H1 (cell line): ENCODE data around the gene MMAB. TPM values are rescaled to one million over a fixed set of nuclear protein-coding genes. Genes with fewer than 3 reads are reported as not detected.

Source experiments
- CTCF ChIA-PET: fragments of 300-600 bp; sonication (Branson Sonifier 250); formaldehyde crosslinking; loops from one replicate; lab custom pipeline; 2021; ENCODE audit not compliant: partially characterized antibody; lab: Charles Lee
- POLR2A ChIA-PET: fragments of 300-600 bp; sonication (Branson Sonifier 250); formaldehyde crosslinking; loops from one replicate; lab custom pipeline; 2021; ENCODE audit warnings: inconsistent platforms; ENCODE audit not compliant: partially characterized antibody; lab: Charles Lee
- DNase-seq, 2 experiments: peaks; one replicate each; pipeline versions ENCODE4 v3.0.0 to v3.0.0-alpha.2; 2010 to 2022; ENCODE audit warnings: low spot score in 2 of 2, low read depth in 1 of 2, mixed read lengths in 1 of 2
- FAIRE-seq: peaks from 2 replicates; lab custom pipeline; 2011; peaks lifted over from hg19 to GRCh38; lab: Jason Lieb, UNC
- H2AFZ ChIP-seq: 2 replicates; pipeline ENCODE4 v1.8.1; 2012; ENCODE audit warnings: low read length, inconsistent platforms
- H2AK5ac ChIP-seq: 2 replicates; pipeline ENCODE4 v1.6.1; 2013; ENCODE audit warnings: low read depth, low read length
- H2BK120ac ChIP-seq: replicated peaks from 2 replicates; pipeline ENCODE3; 2013; ENCODE audit warnings: low read depth, low read length, inconsistent platforms
- H2BK12ac ChIP-seq: 2 replicates; pipeline ENCODE4 v1.6.1; 2013; ENCODE audit warnings: low read depth, low read length
- H2BK15ac ChIP-seq: 2 replicates; pipeline ENCODE4 v1.6.1; 2013; ENCODE audit warnings: low read length
- H2BK20ac ChIP-seq: 2 replicates; pipeline ENCODE4 v1.6.1; 2013; ENCODE audit warnings: low read length
- H2BK5ac ChIP-seq: 2 replicates; pipeline ENCODE4 v1.6.1; 2013; ENCODE audit warnings: low read depth, low read length
- H3K14ac ChIP-seq: 2 replicates; pipeline ENCODE4 v1.6.1; 2013; ENCODE audit warnings: inconsistent platforms; ENCODE audit not compliant: insufficient read length
- H3K18ac ChIP-seq: 2 replicates; pipeline ENCODE4 v1.6.1; 2013; ENCODE audit warnings: low read length; ENCODE audit errors: extremely low read depth
- H3K23ac ChIP-seq: 2 replicates; pipeline ENCODE4 v1.6.1; 2013; ENCODE audit warnings: inconsistent platforms; ENCODE audit not compliant: insufficient read length
- H3K23me2 ChIP-seq: 2 replicates; pipeline ENCODE4 v1.6.1; 2013; ENCODE audit warnings: low read depth, low read length
- H3K27ac ChIP-seq: 2 replicates; pipeline ENCODE4 v1.6.1; 2011; ENCODE audit warnings: low read depth, low read length, inconsistent platforms
- H3K27me3 ChIP-seq, 4 experiments: replicated peaks in 1 of 4; 1 replicate in 1 of 4; 2 replicates in 3 of 4; pipeline versions ENCODE4 v1.6.1 to v1.8.1; 2011 to 2013; ENCODE audit warnings: low read length in 3 of 4, mild to moderate bottlenecking in 3 of 4, inconsistent platforms in 2 of 4, mixed read lengths in 2 of 4, moderate library complexity in 1 of 4; ENCODE audit not compliant: control insufficient read depth in 3 of 4, insufficient read depth in 3 of 4; ENCODE audit errors: extremely low read depth in 1 of 4
- H3K36me3 ChIP-seq, 4 experiments: 2 replicates each; pipeline versions ENCODE4 v1.6.1 to v1.8.1; 2011 to 2013; ENCODE audit warnings: mild to moderate bottlenecking in 4 of 4, low read length in 3 of 4, moderate library complexity in 2 of 4, control low read depth in 1 of 4, inconsistent platforms in 1 of 4; ENCODE audit not compliant: insufficient read depth in 4 of 4, control insufficient read depth in 2 of 4
- H3K4ac ChIP-seq: replicated peaks from 2 replicates; pipeline ENCODE3; 2013; ENCODE audit warnings: low read length, low read depth, mixed read lengths, inconsistent platforms; ENCODE audit not compliant: insufficient read length
- H3K4me1 ChIP-seq, 4 experiments: replicated peaks in 1 of 4; 1 replicate in 1 of 4; 2 replicates in 3 of 4; pipeline versions ENCODE4 v1.6.1 to v1.8.1; 2011 to 2013; ENCODE audit warnings: low read length in 3 of 4, inconsistent platforms in 2 of 4, mixed read lengths in 1 of 4; ENCODE audit not compliant: insufficient read depth in 4 of 4, control insufficient read depth in 3 of 4
- H3K4me2 ChIP-seq, 2 experiments: 2 replicates each; pipeline versions ENCODE4 v1.6.1 to v1.8.1; 2011 to 2013; ENCODE audit warnings: low read depth in 2 of 2, low read length in 2 of 2, control low read depth in 1 of 2, inconsistent platforms in 1 of 2, mild to moderate bottlenecking in 1 of 2; ENCODE audit not compliant: insufficient read depth in 1 of 2
- H3K4me3 ChIP-seq, 4 experiments: fragments of 200-600, 300-600 bp in 1 of 4; sonication (generic), shearing (Covaris generic), sonication (Bioruptor Twin) in 1 of 4; 2 replicates each; pipeline versions ENCODE4 v1.5.1 to v1.8.1; 2011 to 2016; ENCODE audit warnings: low read length in 4 of 4, low read depth in 3 of 4, control low read depth in 2 of 4, inconsistent platforms in 2 of 4, mild to moderate bottlenecking in 2 of 4, mixed read lengths in 1 of 4, moderate library complexity in 1 of 4; ENCODE audit not compliant: insufficient read depth in 2 of 4; ENCODE audit errors: extremely low read depth in 1 of 4
- H3K56ac ChIP-seq: replicated peaks from 2 replicates; pipeline ENCODE3; 2013; ENCODE audit warnings: low read depth, mild to moderate bottlenecking, mixed read lengths, low read length, inconsistent platforms; ENCODE audit not compliant: insufficient read length
- H3K79me1 ChIP-seq: 2 replicates; pipeline ENCODE4 v1.6.1; 2013; ENCODE audit warnings: low read depth, low read length, control low read depth
- H3K79me2 ChIP-seq, 2 experiments: 2 replicates each; pipeline versions ENCODE4 v1.6.1 to v1.8.1; 2012 to 2013; ENCODE audit warnings: low read length in 2 of 2, mild to moderate bottlenecking in 2 of 2, inconsistent platforms in 1 of 2; ENCODE audit not compliant: insufficient read depth in 2 of 2, control insufficient read depth in 1 of 2
- H3K9ac ChIP-seq, 4 experiments: replicated peaks in 1 of 4; 1 replicate in 1 of 4; 2 replicates in 3 of 4; pipeline versions ENCODE4 v1.6.1 to v1.8.1; 2011 to 2013; ENCODE audit warnings: low read depth in 3 of 4, low read length in 3 of 4, control low read depth in 2 of 4, mild to moderate bottlenecking in 2 of 4, moderate library complexity in 2 of 4, inconsistent platforms in 1 of 4; ENCODE audit errors: extremely low read depth in 1 of 4
- H3K9me3 ChIP-seq, 2 experiments: 2 replicates each; pipeline versions ENCODE4 v1.6.1 to v1.8.1; 2012 to 2013; ENCODE audit warnings: mild to moderate bottlenecking in 2 of 2, moderate library complexity in 2 of 2, control low read depth in 1 of 2, inconsistent platforms in 1 of 2, low read depth in 1 of 2, low read length in 1 of 2, mixed read lengths in 1 of 2; ENCODE audit not compliant: insufficient read depth in 2 of 2
- H4K20me1 ChIP-seq, 2 experiments: replicated peaks in 1 of 2; 2 replicates each; pipeline versions ENCODE3 to v1.8.1; 2011 to 2013; ENCODE audit warnings: inconsistent platforms in 2 of 2, low read length in 2 of 2, mild to moderate bottlenecking in 1 of 2; ENCODE audit not compliant: insufficient read depth in 2 of 2, control insufficient read depth in 1 of 2
- H4K5ac ChIP-seq: 2 replicates; pipeline ENCODE4 v1.6.1; 2013; ENCODE audit warnings: low read length, low read depth, mixed read lengths, inconsistent platforms; ENCODE audit not compliant: insufficient read length
- H4K8ac ChIP-seq: 2 replicates; pipeline ENCODE4 v1.8.0; 2013; ENCODE audit warnings: mild to moderate bottlenecking, moderate library complexity, low read length, inconsistent platforms; ENCODE audit not compliant: insufficient read depth; ENCODE audit errors: extremely low read depth
- H4K91ac ChIP-seq: replicated peaks from 2 replicates; pipeline ENCODE3; 2013; ENCODE audit warnings: low read length, mixed read lengths, inconsistent platforms; ENCODE audit not compliant: insufficient read length
- KDM4A ChIP-seq: IDR thresholded peaks from one replicate; pipeline ENCODE4 v1.7.1; 2012; ENCODE audit warnings: low read depth, mild to moderate bottlenecking, moderate library complexity, low read length, inconsistent platforms; ENCODE audit not compliant: severe bottlenecking
- SP2 ChIP-seq: IDR thresholded peaks from 2 replicates; pipeline ENCODE4 v1.6.1; 2012; ENCODE audit warnings: mild to moderate bottlenecking, low read length, inconsistent platforms
- TEAD4 ChIP-seq: IDR thresholded peaks from 2 replicates; pipeline ENCODE4 v1.6.1; 2012; ENCODE audit warnings: low read depth, low read length, inconsistent platforms, mixed read lengths
- WGBS, 2 experiments: shearing (Covaris generic) in 1 of 2; methylation state at CpG; one replicate each; pipeline versions ENCODE4 v1.1.6 to v1.1.7; 2013 to 2015; ENCODE audit warnings: low lambda C conversion rate in 2 of 2, mixed read lengths in 2 of 2, inconsistent platforms in 1 of 2, low coverage in 1 of 2, missing lambda C conversion rate in 1 of 2; ENCODE audit not compliant: insufficient replicate concordance in 2 of 2, insufficient coverage in 1 of 2, insufficient read length in 1 of 2; ENCODE audit errors: extremely low coverage in 1 of 2, missing lambda C conversion rate in 1 of 2; 5-methylcytosine and 5-hydroxymethylcytosine counted together
- polyA plus RNA-seq, 7 experiments: library from polyadenylated mRNA; depleted of rRNA in 3 of 7; stranded (reverse) in 5 of 7; unstranded in 2 of 7; fragments of >200 nt in 5 of 7; fragments of 200-250 nt in 2 of 7; gene quantifications; 1 replicate in 5 of 7; 2 replicates in 1 of 7; 4 replicates in 1 of 7; pipeline versions ENCODE4 v1.2.1 to v1.2.3, GENCODE V29; 2011 to 2013; ENCODE audit warnings: missing spikeins in 2 of 7, mixed read lengths in 2 of 7
- total RNA-seq: library from RNA; stranded (reverse); fragmentation: NEBNext Ultra II Directional; extraction: Animal tissue kit (Norgen Biotek cat#: 25700); gene quantifications from 2 replicates; pipeline ENCODE4 v1.2.1, GENCODE V29; 2021

The MMAB gene
- total and polyA plus RNA-seq, 2 of the 8 experiments (the other 6 are each of a cell fraction or from before 2014, with no cell fraction given): 12.9 to 18.5 TPM

DNA sequence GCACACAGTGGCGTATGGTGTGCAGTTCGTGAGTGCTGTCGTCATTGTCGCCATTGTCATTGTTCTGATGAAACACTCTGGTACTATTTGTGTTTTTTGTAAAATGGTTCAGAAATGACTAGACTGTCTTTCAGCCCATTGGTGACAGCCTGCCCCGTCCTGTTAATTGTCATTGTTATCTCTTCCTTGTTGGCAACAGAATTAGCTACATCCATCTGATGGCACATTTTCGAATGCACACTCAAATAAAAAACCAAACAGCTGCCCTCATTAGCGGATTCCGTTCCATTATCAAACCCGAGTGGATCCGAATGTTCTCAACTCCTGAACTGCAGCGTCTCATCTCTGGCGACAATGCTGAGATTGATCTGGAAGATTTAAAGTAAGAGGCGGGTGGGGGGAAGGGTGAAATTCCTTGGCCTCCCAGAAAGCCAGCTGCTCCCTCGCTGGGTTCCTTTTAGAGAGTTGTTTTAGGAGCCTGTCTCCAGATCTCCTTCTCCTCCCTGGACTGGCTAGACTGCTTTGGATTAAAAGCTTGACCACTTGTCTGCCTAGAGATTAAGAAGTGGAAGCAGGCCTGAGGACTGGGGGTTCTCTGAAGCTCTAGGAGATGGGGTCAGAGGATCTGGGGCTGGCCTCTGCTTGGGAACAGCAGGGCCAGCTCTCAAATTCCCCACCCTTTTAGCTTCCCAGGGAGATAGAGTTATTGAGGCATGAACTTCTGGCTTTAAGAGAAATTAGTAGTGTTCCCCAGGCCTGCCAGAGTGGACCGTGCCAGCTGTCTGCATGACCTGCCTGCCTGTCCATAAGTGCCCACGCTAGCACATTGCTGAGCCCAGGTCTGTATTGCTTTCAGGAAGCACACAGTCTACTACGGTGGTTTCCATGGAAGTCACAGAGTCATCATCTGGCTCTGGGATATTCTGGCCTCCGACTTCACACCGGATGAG is 43.3 kb downstream of the MMAB start:
- H3K23me2 ChIP-seq: no peaks in the 10 kb centered on the region
- no peak overlapping the region for H4K5ac ChIP-seq
- H3K56ac ChIP-seq: no peak overlapping the region
- H3K4me2 ChIP-seq: no peak overlapping the region
- H4K91ac ChIP-seq: no peak overlapping the region
- H2AK5ac ChIP-seq: no peak overlapping the region
- no peak overlapping the region for H2BK12ac ChIP-seq
- POLR2A ChIA-PET: interaction anchor here (1.1 kb wide), 1 partner anchor 11 kb away, joined by 7 read pairs; no protein-coding TSS in a partner anchor
- TF ChIP-seq SP2 (no peak), TEAD4 (0 out of 2 replicates have a peak, but pooled peaks have one; percentile 21), KDM4A (no peak)
- TF ChIP-seq, all 59 proteins: peak for 1
- Histone ChIP-seq H2AFZ (no peak overlapping the region), H3K4me3 (no peak overlapping the region), H4K20me1 (no peaks in the 10 kb centered on the region), H3K18ac (no peak overlapping the region), H3K27ac (no peak overlapping the region), H3K14ac (no peak overlapping the region), H3K79me2 (no peaks in the 10 kb centered on the region), H3K23ac (no peak overlapping the region), H2BK15ac (no peak overlapping the region), H2BK5ac (no peak overlapping the region), H3K9me3 (no peaks in the 10 kb centered on the region), H3K79me1 (no peaks in the 10 kb centered on the region), H3K36me3 (peaks cover 0 to 3% (median 0%) of the 10 kb centered on the region in 4 experiments; a peak in 3 of 8 replicates), H3K27me3 (no peaks in the 10 kb centered on the region), H4K8ac (no peak overlapping the region), H3K9ac (no peak overlapping the region), H3K4ac (no peak overlapping the region), H2BK20ac (no peak overlapping the region), H3K4me1 (peaks cover 0 to 6% (median 2%) of the 10 kb centered on the region in 4 experiments; a peak in 4 of 7 replicates), H2BK120ac (no peak overlapping the region)
- FAIRE-seq (peak; percentile 7), DNase-seq (no peak)
- WGBS, 2 experiments: 88% methylated on average over 19 of the region's 19 CpGs; no CpG with 5 or more reads in 1 of the 2 experiments
- CTCF ChIA-PET: interaction anchor here (0.5 to 2.3 kb wide), 9 partner anchors 10 to 319 kb away, joined by 3 to 14 read pairs (median 3); partner anchors contain the start of genes MMAB and MVK
